Pancreas (tissue), 10 donors: ENCODE data around the gene AGPAT2. TPM values are rescaled to one million over a fixed set of nuclear protein-coding genes. Genes with fewer than 3 reads are reported as not detected.

Experiments
- ATAC-seq, 4 donors: fragments of 200-7000 bp; cut with Tn5 transposase; one replicate each; pipeline versions ENCODE4 v1.8.0 to v1.9.1; 2020; ENCODE audit warnings: mild to moderate bottlenecking in 4 of 4, moderate library complexity in 4 of 4
- DNase-seq, 6 donors: peaks; one replicate each; pipeline ENCODE4 v3.0.0-alpha.2; 2020
- FAIRE-seq: peaks from 2 replicates; lab custom pipeline; 2012; peaks lifted over from hg19 to GRCh38; lab: Jason Lieb, UNC
- H3K27ac ChIP-seq, 4 donors: fragments of 200-600 bp; sonication (generic); 1 replicate in 3 of 4; 2 replicates in 1 of 4; pipeline versions ENCODE4 v1.5.0 to v1.8.0; 2020
- H3K27me3 ChIP-seq, 4 donors: fragments of 200-600 bp; one replicate each; pipeline ENCODE4 v1.8.0; 2021
- H3K36me3 ChIP-seq, 3 donors: fragments of 200-600 bp; sonication (generic) in 1 of 3; one replicate each; pipeline versions ENCODE4 v1.5.0 to v1.8.0; 2020 to 2021
- H3K4me1 ChIP-seq, 3 donors: fragments of 200-600 bp; one replicate each; pipeline ENCODE4 v1.8.0; 2021
- H3K4me3 ChIP-seq, 4 donors: fragments of 200-600 bp; sonication (generic) in 2 of 4; one replicate each; pipeline versions ENCODE4 v1.5.0 to v1.8.0; 2020 to 2021
- H3K9me3 ChIP-seq, 4 donors: fragments of 200-600 bp; one replicate each; pipeline ENCODE4 v1.8.0; 2021
- CTCF ChIP-seq, 4 donors: fragments of 200-600 bp; sonication (generic) in 3 of 4; IDR thresholded peaks; one replicate each; pipeline versions ENCODE4 v1.5.0 to v1.8.0; 2021; ENCODE audit warnings: antibody characterized with exemption in 4 of 4
- WGBS, 2 donors: extraction: QIAGEN DNeasy Blood & Tissue Kit; methylation state at CpG; one replicate each; pipeline ENCODE4 v1.1.7; 2013; 5-methylcytosine and 5-hydroxymethylcytosine counted together
- intact Hi-C, 3 donors: fragments of 100-400 bp; cut with DNase I; formaldehyde crosslinking; loops; one replicate each; pipeline versions ENCODE4 v1.11.1 to v1.14.2; 2022
- polyA plus RNA-seq, 2 donors: library from polyadenylated mRNA; stranded (reverse); fragments of 200-250 nt; gene quantifications; one replicate each; pipeline ENCODE4 v1.2.3, GENCODE V29; 2013
- total RNA-seq, 6 donors: library from RNA; stranded (reverse); fragmentation: NEBNext Ultra II Directional in 4 of 6; extraction: Animal tissue kit (Norgen Biotek cat#: 25700) in 4 of 6; gene quantifications; one replicate each; pipeline versions ENCODE4 v1.2.1 to v1.2.4, GENCODE V29; 2021 to 2023
- donor health status: healthy with polysubstance abuse.
- donor health status: DM: no; HTN: no; CAD: no; lungs with moderate emphysema.
- donor health status: DM: no; HTN: no; CAD: no.
- donor health status: control.
- donor health status: control.
- donor health status: Bipolar disorder and iron deficiency.
- donor health status: DM: yes; HTN: yes; CAD: no.
- donor health status: DM: no; HTN: no; CAD: no.
- donor health status: DM: no; HTN: no; CAD: no.
- donor health status: DM: yes; HTN: yes; CAD: no.

The AGPAT2 gene
- total and polyA plus RNA-seq, 8 donors, result 57.0 to 158 (median 82.7) TPM

DNA sequence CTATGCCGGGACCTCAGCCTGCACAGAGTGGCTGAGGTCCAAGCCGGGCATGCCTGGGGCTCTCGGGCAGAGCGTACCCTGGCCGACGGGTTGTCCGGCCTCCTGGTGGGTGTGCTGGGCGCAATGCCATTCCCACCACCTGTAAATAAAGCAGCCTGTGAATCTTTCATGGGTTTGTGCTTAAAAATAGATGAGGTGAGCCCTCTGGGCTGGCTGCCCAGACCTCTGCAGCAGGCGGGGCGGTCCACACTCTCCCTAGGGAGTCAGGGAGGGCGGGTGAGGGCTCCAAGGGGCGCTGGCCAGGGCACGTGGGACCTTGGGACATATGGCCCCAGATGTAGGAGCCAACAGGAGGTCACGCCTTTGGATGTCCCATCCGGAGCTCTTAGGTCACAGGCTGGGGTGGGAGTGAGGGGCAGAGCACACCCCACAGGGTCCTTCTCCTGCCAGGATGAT, 3.6 kb upstream of the AGPAT2 start:
- WGBS, 2 donors, result 12 to 15% methylated on average over 15 of the region's 15 CpGs
- ATAC-seq, result peak in 3 of 4 donors; percentile 3 to 27 (median 5)

GRCh38 chr9:136690104-136690805, 3.0 kb upstream of the AGPAT2 start:
- intact Hi-C loops, result no loop called here
- H3K9me3 ChIP-seq, result no peaks in the 10 kb centered on the region
- FAIRE-seq (no peak), ATAC-seq (peak in 1 of 4 donors; percentile 0), DNase-seq (peak in 5 of 6 donors; percentile 42 to 82 (median 50))
- H3K36me3 ChIP-seq, result no peaks in the 10 kb centered on the region
- 29 to 35% methylated on average over 25 of the region's 25 CpGs for WGBS, 2 donors
- TF ChIP-seq CTCF (IDR thresholded peaks at IDR 0.05), result no peak
- no peaks in the 10 kb centered on the region for H3K27me3 ChIP-seq
- peaks cover 56 to 77% (median 58%) of the 10 kb centered on the region in 3 donors for H3K4me1 ChIP-seq
- peak overlapping the region; percentile 51 to 91 (median 80) for H3K27ac ChIP-seq
- no peak overlapping the region for H3K4me3 ChIP-seq

More for the DNA sequence above, 3.6 kb upstream of the AGPAT2 start:
- peak overlapping the region; percentile 51 to 91 (median 80) for H3K27ac ChIP-seq
- peaks cover 55 to 77% (median 56%) of the 10 kb centered on the region in 3 donors for H3K4me1 ChIP-seq
- no peaks in the 10 kb centered on the region for H3K36me3 ChIP-seq
- H3K4me3 ChIP-seq, result no peak overlapping the region
- no peaks in the 10 kb centered on the region for H3K27me3 ChIP-seq
- peak in 5 of 6 donors; percentile 79 to 91 (median 84) for DNase-seq
- intact Hi-C loops, result no loop called here
- H3K9me3 ChIP-seq, result no peaks in the 10 kb centered on the region
- no peak for FAIRE-seq
- no peak for TF ChIP-seq CTCF (IDR thresholded peaks at IDR 0.05)

DNA sequence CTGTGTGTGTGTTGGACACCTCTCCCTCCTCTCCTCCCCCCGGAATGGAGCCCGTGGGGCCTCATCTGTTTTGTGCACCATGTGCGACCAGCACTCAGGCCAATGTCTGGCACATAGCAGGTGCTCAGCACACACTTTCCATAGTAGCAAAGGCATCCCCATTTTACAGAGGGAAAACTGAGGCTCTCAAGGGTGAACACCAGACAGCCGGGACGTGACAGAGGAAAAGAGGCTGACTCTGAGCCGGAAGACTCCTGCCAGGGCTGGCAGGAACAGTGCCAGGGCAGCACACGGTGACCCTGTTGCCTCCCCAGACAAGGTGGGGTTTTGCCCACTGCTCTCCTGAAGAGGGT, 1.8 kb upstream of the AGPAT2 start:
- no peak for TF ChIP-seq CTCF (IDR thresholded peaks at IDR 0.05)
- no peaks in the 10 kb centered on the region for H3K36me3 ChIP-seq
- no peaks in the 10 kb centered on the region for H3K27me3 ChIP-seq
- FAIRE-seq (no peak), DNase-seq (peak in 1 of 6 donors; percentile 28), ATAC-seq (no peak)
- peak overlapping the region; percentile 80 to 95 (median 88) for H3K27ac ChIP-seq
- intact Hi-C loops, result no loop called here
- H3K9me3 ChIP-seq, result no peaks in the 10 kb centered on the region
- no peak overlapping the region for H3K4me3 ChIP-seq
- peaks cover 44 to 76% (median 63%) of the 10 kb centered on the region in 3 donors for H3K4me1 ChIP-seq
- 58 to 60% methylated on average over 6 to 7 of the region's 7 CpGs for WGBS, 2 donors

DNA sequence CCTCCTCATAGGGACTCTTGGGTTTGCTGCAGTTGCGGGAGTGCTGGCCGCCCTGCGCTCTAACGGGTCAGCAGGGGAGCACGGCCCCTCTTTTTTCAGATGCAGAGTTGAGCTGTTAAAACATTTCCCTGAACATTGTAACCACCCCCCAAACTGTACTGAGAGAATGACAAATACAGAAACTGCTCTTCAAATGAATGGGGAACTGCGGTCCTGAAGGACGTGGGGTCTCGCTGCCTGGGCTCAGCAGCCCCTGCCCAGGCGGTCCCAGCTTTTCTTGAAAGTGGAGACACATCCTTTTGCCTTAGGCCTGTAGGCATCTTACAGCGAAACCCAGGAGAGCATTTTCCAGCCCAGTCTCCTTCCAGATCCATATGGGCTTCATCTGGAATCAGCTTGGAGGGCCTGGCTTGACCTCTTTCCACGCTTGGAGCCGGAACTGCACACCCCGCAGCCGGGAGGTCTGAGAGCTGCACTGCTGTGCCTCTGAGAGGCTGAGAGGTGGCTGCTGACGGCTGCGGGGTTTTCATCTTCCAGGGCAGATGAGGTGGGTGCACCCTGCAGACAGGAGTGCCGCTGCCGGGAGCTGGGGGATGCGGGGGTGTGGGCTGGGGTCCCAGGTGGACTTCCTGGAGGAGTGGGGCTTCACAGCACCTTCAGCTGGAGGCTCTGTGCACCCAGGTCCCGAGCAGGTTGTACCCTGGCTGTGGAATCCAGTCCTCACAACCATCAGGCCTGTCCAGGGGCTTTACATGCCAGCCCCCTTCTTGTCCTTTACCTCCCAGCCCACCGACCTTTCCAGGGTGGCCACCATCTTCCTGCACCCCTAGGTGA, 1.2 kb upstream of the AGPAT2 start:
- 49 to 56% methylated on average over 21 of the region's 21 CpGs for WGBS, 2 donors

More for the DNA sequence above, 1.2 kb upstream of the AGPAT2 start:
- intact Hi-C loops, result no loop called here
- Histone ChIP-seq H3K4me3 (no peak overlapping the region), H3K36me3 (no peaks in the 10 kb centered on the region), H3K27ac (peak overlapping the region; percentile 80 to 95 (median 88)), H3K4me1 (peaks cover 41 to 70% (median 57%) of the 10 kb centered on the region in 3 donors), H3K27me3 (no peaks in the 10 kb centered on the region), H3K9me3 (no peaks in the 10 kb centered on the region)
- peak in 4 of 6 donors; percentile 37 to 78 (median 48) for DNase-seq
- no peak for ATAC-seq
- FAIRE-seq, result no peak
- TF ChIP-seq CTCF (IDR thresholded peaks at IDR 0.05), result no peak
